Ishikawa (cell line): ENCODE data around the gene SMAD6.

Experiments
- CEBPB ChIP-seq: IDR thresholded peaks from 2 replicates; pipeline ENCODE4 v1.6.1; 2012
- CREB1 ChIP-seq: IDR thresholded peaks from 2 replicates; pipeline ENCODE4 v1.6.1; 2012; ENCODE audit warnings: low read depth
- EGR1 ChIP-seq: IDR thresholded peaks from 2 replicates; pipeline ENCODE4 v1.6.1; 2012
- EP300 ChIP-seq: IDR thresholded peaks from 2 replicates; pipeline ENCODE4 v1.6.1; 2012; ENCODE audit warnings: borderline replicate concordance
- FOXM1 ChIP-seq: IDR thresholded peaks from 2 replicates; pipeline ENCODE4 v1.6.1; 2012; ENCODE audit warnings: low read depth, borderline replicate concordance
- MAX ChIP-seq: IDR thresholded peaks from 2 replicates; pipeline ENCODE4 v1.6.1; 2012
- NFIC ChIP-seq: IDR thresholded peaks from 2 replicates; pipeline ENCODE4 v1.6.1; 2012
- RAD21 ChIP-seq: IDR thresholded peaks from 2 replicates; pipeline ENCODE4 v1.6.1; 2012; ENCODE audit warnings: low read depth
- REST ChIP-seq: IDR thresholded peaks from 2 replicates; pipeline ENCODE4 v1.6.1; 2012; ENCODE audit warnings: low read depth, mild to moderate bottlenecking
- TAF1 ChIP-seq: IDR thresholded peaks from 2 replicates; pipeline ENCODE4 v1.6.1; 2012; ENCODE audit warnings: low read depth, mild to moderate bottlenecking
- TCF12 ChIP-seq: IDR thresholded peaks from 2 replicates; pipeline ENCODE4 v1.6.1; 2012; ENCODE audit warnings: low read depth
- TEAD4 ChIP-seq: IDR thresholded peaks from 2 replicates; pipeline ENCODE4 v1.6.1; 2012
- USF1 ChIP-seq: IDR thresholded peaks from 2 replicates; pipeline ENCODE4 v1.6.1; 2012
- YY1 ChIP-seq: IDR thresholded peaks from 2 replicates; pipeline ENCODE4 v1.6.1; 2012; ENCODE audit warnings: low read depth
- ZBTB7A ChIP-seq: IDR thresholded peaks from 2 replicates; pipeline ENCODE4 v1.6.1; 2012; ENCODE audit warnings: low read depth

The SMAD6 gene

GRCh38 chr15:66706840-66707239 is 4.8 kb downstream of the SMAD6 start:
- TF ChIP-seq MAX (no peak), CEBPB (no peak)

- TF ChIP-seq FOXM1 (no peak), RAD21 (0 out of 2 replicates have a peak, but pooled peaks have one; percentile 13), MAX (0 out of 2 replicates have a peak, but pooled peaks have one; percentile 32)
These were observed 5.5 kb downstream of the SMAD6 start for GRCh38 chr15:66707310-66708082.

GRCh38 chr15:66708389-66708788 is 6.4 kb downstream of the SMAD6 start:
- no peak for TF ChIP-seq TCF12
- no peak for TF ChIP-seq TEAD4
- TF ChIP-seq FOXM1, result no peak
- no peak for TF ChIP-seq TAF1
- TF ChIP-seq CEBPB, result no peak

- TF ChIP-seq RAD21, result no peak
- no peak for TF ChIP-seq YY1
- TF ChIP-seq USF1, result no peak
- no peak for TF ChIP-seq ZBTB7A
- TF ChIP-seq REST, result no peak
- no peak for TF ChIP-seq TAF1
- TF ChIP-seq NFIC, result no peak
- TF ChIP-seq CREB1, result no peak
These were observed 7.8 kb downstream of the SMAD6 start for GRCh38 chr15:66709884-66710283.

- TF ChIP-seq MAX, result no peak
- TF ChIP-seq FOXM1, result no peak
- no peak for TF ChIP-seq CREB1
- TF ChIP-seq USF1, result no peak
- no peak for TF ChIP-seq CEBPB
- TF ChIP-seq TCF12, result no peak
- TF ChIP-seq TAF1, result no peak
- TF ChIP-seq TEAD4, result no peak
- no peak for TF ChIP-seq RAD21
- TF ChIP-seq NFIC, result no peak
- TF ChIP-seq ZBTB7A, result no peak
- TF ChIP-seq EGR1, result no peak
- TF ChIP-seq REST, result no peak
- no peak for TF ChIP-seq EP300
- TF ChIP-seq YY1, result no peak
These were observed 9.2 kb downstream of the SMAD6 start for GRCh38 chr15:66711260-66711659.

GRCh38 chr15:66711862-66712261 is 9.8 kb downstream of the SMAD6 start:
- TF ChIP-seq USF1, result no peak
- no peak for TF ChIP-seq EP300
- TF ChIP-seq FOXM1, result no peak
- TF ChIP-seq ZBTB7A, result no peak
- no peak for TF ChIP-seq EGR1
- TF ChIP-seq YY1, result no peak
